ENCODE data around the gene PI4K2A. TPM values are rescaled to one million over a fixed set of nuclear protein-coding genes. Genes with fewer than 3 reads are reported as not detected.
A peak's percentile ranks its signal among the peaks of the same experiment; 100 is the strongest.

Gene PI4K2A
- total and polyA plus RNA-seq, 2 of the 13 experiments (the other 11 are each of a cell fraction or from before 2014, with no cell fraction given) = 10.9 to 14.3 TPM

DNA sequence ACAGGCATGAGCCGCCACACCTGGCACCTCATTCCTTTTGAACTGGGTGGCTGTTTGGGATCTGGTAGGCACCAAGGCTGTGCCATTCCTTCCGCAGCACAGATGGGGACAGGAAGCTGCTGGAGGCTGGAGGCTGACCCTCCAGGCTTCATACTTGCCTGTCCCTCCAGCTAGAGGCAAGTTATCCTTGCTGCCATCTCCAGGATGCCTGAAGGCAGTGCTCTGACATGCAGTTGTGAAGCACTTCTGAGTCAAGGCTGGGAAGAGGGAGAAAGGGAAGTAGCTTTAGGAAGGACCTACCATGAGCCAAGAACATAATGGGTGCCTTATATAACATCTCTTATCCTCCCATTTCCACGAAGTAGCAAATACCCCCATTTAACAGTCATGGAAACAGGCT is 82.5 kb downstream of the PI4K2A start:
- in situ Hi-C loops (cut with HindIII; ENCODE audit: extremely low pct_ligation_motif_present, low pct_unique_long_range_greater_than_20kb) = no loop called here
- TF ChIP-seq BRF2 (CRISPR knock-in tag; IDR thresholded peaks at IDR 0.05) (no peak), ZBTB21 (CRISPR knock-in tag; IDR thresholded peaks at IDR 0.05) (no peak), ZNF331 (CRISPR knock-in tag; IDR thresholded peaks at IDR 0.05) (no peak), ZNF160 (CRISPR knock-in tag; IDR thresholded peaks at IDR 0.05) (no peak)
- H3K9ac ChIP-seq (ENCODE audit: insufficient read depth, low read depth, low read length) = no peak overlapping the region
- 0 out of 5 replicates have a peak, but pooled peaks cover 0 to 3% of the 10 kb centered on the region in 2 experiments for H3K27me3 ChIP-seq (ENCODE audit: control insufficient read depth in 1 of 2, insufficient read depth in 2 of 2, low read length in 2 of 2)
- H3K4me2 ChIP-seq (ENCODE audit: low read depth, low read length) = no peak overlapping the region
- FAIRE-seq (no peak), DNase-seq (ENCODE audit: low spot score) (no peak), ATAC-seq (no peak)
- H3K4me3 ChIP-seq (replicated peaks in 1 of 3; ENCODE audit: insufficient read depth in 1 of 3, low read depth in 2 of 3, low read length in 3 of 3) = no peak overlapping the region
- BruUV-seq (replicated peaks) = no TSS peak
- no peaks in the 10 kb centered on the region for H4K20me1 ChIP-seq (ENCODE audit: insufficient read depth, low read length)
- intact Hi-C loops (cut with micrococcal nuclease; ENCODE audit: unreplicated experiment) = no loop called here
- H3K27ac ChIP-seq (ENCODE audit: extremely low read length, insufficient read depth, low read length) = no peak overlapping the region
- H3K9me3 ChIP-seq (ENCODE audit: low read length) = no peaks in the 10 kb centered on the region
- POLR2A ChIA-PET = interaction anchor here (1.0 kb wide), 1 partner anchor 36 kb away, joined by 3 read pairs; the partner anchor contains the start of gene AVPI1
- H3K36me3 ChIP-seq (replicated peaks in 1 of 2; ENCODE audit: control insufficient read depth in 1 of 2, insufficient read depth in 2 of 2, low read length in 2 of 2) = no peaks in the 10 kb centered on the region
- peaks cover 38% of the 10 kb centered on the region for H3K4me1 ChIP-seq (ENCODE audit: insufficient read depth, low read length)
- CTCF ChIA-PET (ENCODE audit: low intra/inter-chr PET ratio, low total read pairs) = no interaction called here
- H3K79me2 ChIP-seq (ENCODE audit: insufficient read depth, low read length) = no peaks in the 10 kb centered on the region
- no peak overlapping the region for H2AFZ ChIP-seq (ENCODE audit: low read length)
- WGBS (ENCODE audit: low lambda C conversion rate) = 8% methylated on average over 1 of the region's 3 CpGs

GRCh38 chr10:97724341-97724941 is 84.0 kb downstream of the PI4K2A start:
- Histone ChIP-seq H4K20me1 (ENCODE audit: insufficient read depth, low read length) (no peaks in the 10 kb centered on the region), H3K4me1 (ENCODE audit: insufficient read depth, low read length) (peaks cover 24% of the 10 kb centered on the region), H3K79me2 (ENCODE audit: insufficient read depth, low read length) (no peaks in the 10 kb centered on the region), H3K27me3 (ENCODE audit: control insufficient read depth in 1 of 2, insufficient read depth in 2 of 2, low read length in 2 of 2) (no peaks in the 10 kb centered on the region), H3K36me3 (replicated peaks in 1 of 2; ENCODE audit: control insufficient read depth in 1 of 2, insufficient read depth in 2 of 2, low read length in 2 of 2) (no peaks in the 10 kb centered on the region), H2AFZ (ENCODE audit: low read length) (no peak overlapping the region), H3K4me2 (ENCODE audit: low read depth, low read length) (no peak overlapping the region), H3K9me3 (ENCODE audit: low read length) (no peaks in the 10 kb centered on the region), H3K4me3 (replicated peaks in 1 of 3; ENCODE audit: insufficient read depth in 1 of 3, low read depth in 2 of 3, low read length in 3 of 3) (no peak overlapping the region), H3K9ac (ENCODE audit: insufficient read depth, low read depth, low read length) (no peak overlapping the region), H3K27ac (ENCODE audit: extremely low read length, insufficient read depth, low read length) (no peak overlapping the region)
- TF ChIP-seq HHEX (CRISPR knock-in tag; IDR thresholded peaks at IDR 0.05) = no peak
- TF ChIP-seq FOXK1 (CRISPR knock-in tag; IDR thresholded peaks at IDR 0.05; ENCODE audit: borderline replicate concordance, low read depth) = no peak
- TF ChIP-seq ZBTB42 (CRISPR knock-in tag; IDR thresholded peaks at IDR 0.05) = no peak
- TF ChIP-seq ZNF484 (CRISPR knock-in tag; IDR thresholded peaks at IDR 0.05; ENCODE audit: borderline replicate concordance, low read depth) = no peak
- no peak for TF ChIP-seq SALL1 (CRISPR knock-in tag; IDR thresholded peaks at IDR 0.05)
- TF ChIP-seq ARNT (IDR thresholded peaks at IDR 0.05) = no peak
- TF ChIP-seq MIER2 (CRISPR knock-in tag; IDR thresholded peaks at IDR 0.05) = no peak
- TF ChIP-seq CHD2 (IDR thresholded peaks at IDR 0.05; ENCODE audit: low read depth, low read length) = no peak
- TF ChIP-seq ZNF891 (CRISPR knock-in tag; IDR thresholded peaks at IDR 0.05) = no peak
- TF ChIP-seq PRDM10 (CRISPR knock-in tag; IDR thresholded peaks at IDR 0.05; ENCODE audit: low read depth) = no peak
- TF ChIP-seq ZNF3 (CRISPR knock-in tag; IDR thresholded peaks at IDR 0.05) = no peak
- peak; percentile 68 for ATAC-seq
- DNase-seq (ENCODE audit: low spot score) = peak; percentile 16
- POLR2A ChIA-PET = interaction anchor here (1.5 kb wide), 1 partner anchor 12 kb away, joined by 4 read pairs; the partner anchor contains the start of gene ZFYVE27
- no TSS peak for BruUV-seq (replicated peaks)
- in situ Hi-C loops (cut with HindIII; ENCODE audit: extremely low pct_ligation_motif_present, low pct_unique_long_range_greater_than_20kb) (no loop called here), intact Hi-C loops (cut with micrococcal nuclease; ENCODE audit: unreplicated experiment) (no loop called here)
- CTCF ChIA-PET (ENCODE audit: low intra/inter-chr PET ratio, low total read pairs) = no interaction called here
- 2% methylated on average over 5 of the region's 5 CpGs for WGBS (ENCODE audit: low lambda C conversion rate)
- no peak for FAIRE-seq
